ENCODE data around the gene FAM8A1. TPM values are rescaled to one million over a fixed set of nuclear protein-coding genes. Genes with fewer than 3 reads are reported as not detected.

Gene FAM8A1
- total RNA-seq, 1 donor from 2014 or later, result 21.2 TPM

DNA sequence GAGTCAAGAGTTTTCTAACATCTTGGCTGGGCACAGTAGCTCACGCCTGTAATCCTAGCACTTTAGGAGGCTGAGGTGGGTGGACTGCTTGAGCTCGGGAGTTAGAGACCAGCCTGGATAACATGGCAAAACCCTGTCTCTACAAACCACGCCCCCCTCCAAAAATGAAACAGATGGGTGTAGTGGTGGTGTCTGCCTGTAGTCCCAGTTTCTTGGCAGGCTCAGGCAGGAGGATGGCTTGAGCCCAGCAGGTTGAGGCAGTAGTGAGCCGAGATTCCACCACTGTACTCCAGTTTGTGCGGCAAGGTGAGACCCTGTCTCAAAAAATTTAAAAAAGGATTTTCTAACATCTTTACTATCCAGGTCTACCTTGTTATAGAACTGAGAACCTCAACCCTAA, 22.0 kb downstream of the FAM8A1 start:
- Mint-ChIP-seq H3K4me1 (ENCODE audit: unreplicated experiment) (no peaks in the 10 kb centered on the region), H3K9me3 (no peaks in the 10 kb centered on the region), H3K27ac (no peak overlapping the region), H3K36me3 (peaks cover 40% of the 10 kb centered on the region), H3K27me3 (no peaks in the 10 kb centered on the region), H3K4me3 (no peak overlapping the region)
- TF ChIP-seq, protein P1, sequence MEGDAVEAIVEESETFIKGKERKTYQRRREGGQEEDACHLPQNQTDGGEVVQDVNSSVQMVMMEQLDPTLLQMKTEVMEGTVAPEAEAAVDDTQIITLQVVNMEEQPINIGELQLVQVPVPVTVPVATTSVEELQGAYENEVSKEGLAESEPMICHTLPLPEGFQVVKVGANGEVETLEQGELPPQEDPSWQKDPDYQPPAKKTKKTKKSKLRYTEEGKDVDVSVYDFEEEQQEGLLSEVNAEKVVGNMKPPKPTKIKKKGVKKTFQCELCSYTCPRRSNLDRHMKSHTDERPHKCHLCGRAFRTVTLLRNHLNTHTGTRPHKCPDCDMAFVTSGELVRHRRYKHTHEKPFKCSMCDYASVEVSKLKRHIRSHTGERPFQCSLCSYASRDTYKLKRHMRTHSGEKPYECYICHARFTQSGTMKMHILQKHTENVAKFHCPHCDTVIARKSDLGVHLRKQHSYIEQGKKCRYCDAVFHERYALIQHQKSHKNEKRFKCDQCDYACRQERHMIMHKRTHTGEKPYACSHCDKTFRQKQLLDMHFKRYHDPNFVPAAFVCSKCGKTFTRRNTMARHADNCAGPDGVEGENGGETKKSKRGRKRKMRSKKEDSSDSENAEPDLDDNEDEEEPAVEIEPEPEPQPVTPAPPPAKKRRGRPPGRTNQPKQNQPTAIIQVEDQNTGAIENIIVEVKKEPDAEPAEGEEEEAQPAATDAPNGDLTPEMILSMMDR (conservative IDR thresholded peaks at IDR 0.05), result no peak
- no peak for DNase-seq (ENCODE audit: extremely low spot score, unreplicated experiment)

DNA sequence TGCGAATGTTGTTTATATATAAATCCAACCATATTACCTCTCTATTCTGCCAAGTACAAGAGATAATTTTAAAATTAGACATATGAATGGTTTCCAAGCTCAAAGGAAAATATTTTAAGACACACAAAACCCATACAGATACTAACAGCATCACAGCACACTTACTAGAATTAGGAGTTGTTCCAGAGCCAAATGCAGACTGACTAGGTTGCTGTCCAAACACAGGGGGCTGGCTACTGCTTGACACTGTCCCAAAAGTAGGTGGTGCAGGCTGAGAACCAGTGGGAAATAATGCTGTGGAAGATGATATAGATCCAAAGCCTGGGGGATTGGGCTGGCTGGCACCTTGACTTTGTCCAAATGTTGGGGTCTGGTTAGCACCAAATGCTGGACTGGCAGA, 24.3 kb downstream of the FAM8A1 start:
- Mint-ChIP-seq H3K4me3 (no peak overlapping the region), H3K27ac (no peak overlapping the region), H3K27me3 (no peaks in the 10 kb centered on the region), H3K9me3 (no peaks in the 10 kb centered on the region), H3K36me3 (peaks cover 37% of the 10 kb centered on the region), H3K4me1 (ENCODE audit: unreplicated experiment) (no peaks in the 10 kb centered on the region)
- TF ChIP-seq, protein P1 (conservative IDR thresholded peaks at IDR 0.05), result no peak
- DNase-seq (ENCODE audit: extremely low spot score, unreplicated experiment), result no peak

DNA sequence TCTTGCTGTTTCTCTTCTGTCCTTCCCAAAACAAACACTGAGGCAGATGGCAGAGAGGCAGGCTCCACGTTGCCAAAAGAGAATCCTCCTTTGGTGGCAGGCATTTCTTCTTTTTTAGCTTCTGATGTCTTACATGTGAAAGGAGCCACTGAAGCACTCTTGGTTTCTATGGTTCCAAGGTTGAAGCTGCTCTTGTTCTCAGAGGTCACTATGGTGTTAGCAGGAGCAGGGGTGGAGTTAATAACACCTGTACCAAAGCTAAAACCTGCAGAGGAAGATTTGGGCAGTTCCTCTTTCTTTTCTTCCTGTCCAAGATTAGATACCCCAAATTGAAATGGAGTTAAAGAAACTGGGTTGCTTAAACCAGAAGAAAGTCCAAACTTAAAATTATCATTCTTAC, 28.8 kb downstream of the FAM8A1 start:
- TF ChIP-seq, protein P1 (conservative IDR thresholded peaks at IDR 0.05), result no peak
- Mint-ChIP-seq H3K27me3 (no peaks in the 10 kb centered on the region), H3K36me3 (peaks cover 44% of the 10 kb centered on the region), H3K9me3 (no peaks in the 10 kb centered on the region), H3K4me3 (no peak overlapping the region), H3K27ac (no peak overlapping the region), H3K4me1 (ENCODE audit: unreplicated experiment) (no peaks in the 10 kb centered on the region)
- no peak for DNase-seq (ENCODE audit: extremely low spot score, unreplicated experiment)

DNA sequence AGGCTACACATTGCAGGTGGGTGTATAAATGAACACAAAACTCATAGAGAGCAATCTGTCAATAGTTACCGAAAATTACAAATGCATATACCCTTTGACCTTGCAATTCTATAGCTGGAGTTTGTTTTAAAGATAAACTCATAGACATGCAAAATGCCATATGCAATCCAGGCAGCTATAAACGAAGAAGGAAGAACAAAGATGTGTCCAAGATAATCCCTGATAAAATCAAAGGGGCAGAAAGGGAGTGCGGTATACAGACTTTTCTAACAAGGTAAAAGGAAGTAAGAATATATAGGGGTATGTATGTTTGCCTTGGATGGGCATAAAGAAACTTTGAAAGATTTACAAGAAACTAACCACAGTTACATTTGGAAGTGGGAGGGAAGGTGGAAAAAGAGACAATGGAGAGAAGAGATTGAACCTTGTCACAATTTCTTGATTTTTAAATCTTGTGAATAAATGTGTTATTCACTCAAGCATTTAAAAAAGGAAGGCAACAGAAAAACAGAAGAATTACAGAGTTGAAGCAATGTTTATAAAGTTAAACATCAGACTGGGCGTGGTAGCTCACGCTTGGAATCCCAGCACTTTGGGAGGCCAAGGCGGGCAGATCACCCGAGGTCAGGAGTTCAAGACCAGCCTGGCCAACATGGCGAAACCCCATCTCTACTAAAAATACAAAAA, 29.9 kb downstream of the FAM8A1 start:
- Mint-ChIP-seq H3K4me3 (no peak overlapping the region), H3K27me3 (no peaks in the 10 kb centered on the region), H3K36me3 (peaks cover 38% of the 10 kb centered on the region), H3K9me3 (no peaks in the 10 kb centered on the region), H3K4me1 (ENCODE audit: unreplicated experiment) (no peaks in the 10 kb centered on the region), H3K27ac (peak overlapping the region; percentile 26)
- TF ChIP-seq, protein P1 (conservative IDR thresholded peaks at IDR 0.05), result no peak
- DNase-seq (ENCODE audit: extremely low spot score, unreplicated experiment), result no peak

DNA sequence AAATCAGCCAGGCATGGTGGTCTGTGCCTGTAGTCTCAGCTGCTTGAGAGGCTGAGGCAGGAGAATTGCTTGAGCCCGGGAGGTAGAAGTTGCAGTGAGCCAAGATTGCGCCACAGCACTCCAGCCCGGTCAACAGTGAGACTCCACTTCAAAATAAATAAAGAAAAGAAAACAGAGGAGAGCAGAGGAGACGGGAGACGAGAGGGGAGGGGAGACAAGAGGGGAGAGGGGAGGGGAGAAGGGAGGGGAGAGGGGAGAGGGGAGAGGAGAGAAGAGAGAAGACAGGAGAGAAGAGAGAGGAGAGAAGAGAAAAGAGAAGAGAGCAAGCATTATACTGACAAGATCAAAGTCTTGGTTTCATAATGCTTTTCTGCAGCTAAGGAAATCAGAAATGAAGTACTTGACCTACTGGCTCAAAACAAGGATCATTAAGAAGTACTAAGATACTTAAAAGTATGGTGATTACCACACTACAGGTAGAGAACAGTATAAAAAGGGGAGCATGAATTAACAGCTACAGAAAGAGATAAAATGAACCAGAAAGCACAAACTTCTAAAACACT, 30.5 kb downstream of the FAM8A1 start:
- H3K4me3 Mint-ChIP-seq, result no peak overlapping the region
- no peak overlapping the region for H3K27ac Mint-ChIP-seq
- DNase-seq (ENCODE audit: extremely low spot score, unreplicated experiment), result no peak
- no peaks in the 10 kb centered on the region for H3K27me3 Mint-ChIP-seq
- TF ChIP-seq, protein P1 (conservative IDR thresholded peaks at IDR 0.05), result no peak
- H3K4me1 Mint-ChIP-seq (ENCODE audit: unreplicated experiment), result no peaks in the 10 kb centered on the region
- H3K9me3 Mint-ChIP-seq, result no peaks in the 10 kb centered on the region
- H3K36me3 Mint-ChIP-seq, result peaks cover 38% of the 10 kb centered on the region
